Measurements from ENCODE around the gene DRG2.
A peak's percentile ranks its signal among the peaks of the same experiment; 100 is the strongest.

DRG2 gene, protein sequence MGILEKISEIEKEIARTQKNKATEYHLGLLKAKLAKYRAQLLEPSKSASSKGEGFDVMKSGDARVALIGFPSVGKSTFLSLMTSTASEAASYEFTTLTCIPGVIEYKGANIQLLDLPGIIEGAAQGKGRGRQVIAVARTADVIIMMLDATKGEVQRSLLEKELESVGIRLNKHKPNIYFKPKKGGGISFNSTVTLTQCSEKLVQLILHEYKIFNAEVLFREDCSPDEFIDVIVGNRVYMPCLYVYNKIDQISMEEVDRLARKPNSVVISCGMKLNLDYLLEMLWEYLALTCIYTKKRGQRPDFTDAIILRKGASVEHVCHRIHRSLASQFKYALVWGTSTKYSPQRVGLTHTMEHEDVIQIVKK

DNA sequence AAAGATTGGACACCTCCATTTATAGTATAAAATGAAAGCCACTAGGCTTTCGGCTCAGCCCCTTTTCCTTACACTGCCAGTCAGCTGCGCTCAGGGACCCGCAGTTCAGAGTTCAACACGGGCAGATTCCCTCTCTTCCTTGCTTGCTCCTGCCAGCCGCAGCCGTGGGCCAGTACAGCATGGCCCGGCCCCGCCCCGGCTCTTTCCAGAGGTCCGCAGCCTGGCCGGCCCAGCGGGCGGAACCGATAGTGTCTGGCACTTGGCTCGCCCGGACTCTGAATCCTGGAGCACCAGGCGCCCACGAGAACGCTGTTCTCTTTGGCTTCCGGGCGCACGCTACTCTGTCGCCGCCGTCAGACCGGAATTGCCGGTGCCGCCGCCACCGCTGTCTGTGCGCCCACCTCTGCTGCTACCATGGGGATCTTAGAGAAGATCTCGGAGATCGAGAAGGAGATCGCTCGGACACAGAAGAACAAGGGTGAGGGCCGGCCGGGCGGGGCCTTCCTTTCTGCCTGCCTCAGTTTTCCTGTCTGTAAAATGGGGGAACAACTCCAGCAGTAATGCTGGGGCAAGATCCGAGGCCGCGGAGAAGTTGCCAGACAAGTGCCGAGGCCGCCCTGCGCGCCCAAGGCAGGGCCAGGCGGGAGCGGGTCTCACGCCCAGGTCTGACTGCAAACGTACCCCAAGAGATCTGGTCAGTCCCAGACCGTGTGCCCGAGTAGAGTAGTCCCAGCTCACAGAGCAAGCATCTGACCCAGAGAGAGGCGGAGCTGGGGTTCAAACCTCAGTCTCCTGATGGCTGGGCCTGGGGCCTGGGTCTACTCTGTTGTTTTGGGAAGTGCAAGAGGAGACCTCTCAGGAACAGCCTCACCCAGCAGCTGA, at the start of gene DRG2:
TSS of gene DRG2 (plus strand) at position 339 of the 882 bp plus-strand sequence. CDS start at position 415, 76 bp downstream.
- no peak for DNase-seq

DNA sequence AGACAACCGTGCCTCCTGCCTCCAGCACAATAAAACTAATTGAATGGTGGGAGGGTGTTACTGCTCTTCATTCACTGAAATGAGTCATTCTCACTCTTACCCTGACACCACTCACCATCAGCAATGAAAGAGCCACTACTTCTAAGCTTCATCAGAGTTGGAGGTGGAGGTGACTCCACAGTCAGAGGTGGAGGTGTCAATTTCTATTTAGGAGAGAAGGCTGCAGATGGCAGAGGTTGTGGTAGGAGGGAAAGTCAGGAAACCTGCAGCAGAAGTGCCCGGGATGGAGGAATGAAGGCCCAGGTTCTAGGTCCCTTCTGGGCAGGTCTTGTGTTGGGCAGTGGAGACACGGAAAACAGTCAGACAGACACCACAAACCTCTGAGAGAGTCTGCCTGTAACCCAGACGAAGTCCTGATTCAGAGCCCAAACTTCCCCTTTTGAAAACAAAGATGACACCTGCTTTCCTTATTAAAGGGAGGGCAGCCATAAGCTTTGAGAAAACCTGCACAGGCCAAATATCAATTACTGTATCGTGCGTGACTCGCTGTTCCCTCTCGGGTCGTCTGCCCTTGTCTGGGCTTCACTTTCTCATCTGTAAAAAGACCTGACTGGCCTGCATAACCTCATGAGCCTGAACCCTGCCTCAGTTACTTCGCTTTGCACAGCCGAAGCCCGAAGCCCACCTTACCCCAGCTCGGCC, 49.4 kb upstream of the DRG2 start:
- no peak for DNase-seq

DNA sequence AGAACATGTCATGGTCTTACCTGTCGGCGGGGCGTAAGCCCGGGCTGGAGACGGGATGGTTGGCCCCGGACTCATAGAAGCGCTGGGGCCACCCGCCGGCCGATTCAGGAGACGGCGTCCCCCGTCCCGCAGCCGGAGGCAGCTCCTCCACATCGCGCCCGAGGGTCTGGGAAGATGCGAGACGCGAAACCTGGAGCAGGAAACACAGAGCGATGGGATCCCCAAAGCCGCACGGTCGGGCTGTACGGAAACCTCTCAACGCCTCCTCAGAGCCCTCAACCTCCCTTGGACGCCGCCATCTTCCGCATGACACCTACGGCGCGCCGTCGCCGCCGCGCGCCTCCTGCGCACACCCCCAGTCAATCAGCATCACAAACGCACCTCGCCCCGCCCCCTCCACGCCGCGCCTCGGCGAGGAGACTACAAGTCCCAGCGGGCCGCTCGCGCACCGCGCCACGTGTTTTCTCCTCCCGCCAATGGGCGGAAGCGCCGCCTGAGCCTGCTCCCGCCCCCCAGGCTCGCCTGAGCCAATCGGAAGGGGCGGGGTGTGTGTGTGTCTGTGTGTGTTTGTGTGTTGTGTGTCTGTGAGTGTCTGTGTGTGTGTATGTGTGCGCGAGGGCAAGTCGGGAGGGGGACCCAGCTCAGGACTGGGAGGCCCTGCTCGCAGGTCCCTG, 48.8 kb upstream of the DRG2 start, which contains the start of the genes ATPAF2 and GID4:
TSS of gene ATPAF2 (minus strand) at position 308 of the 674 bp plus-strand sequence. CDS start at position 153, 155 bp downstream.
TSS of gene GID4 (plus strand) at position 548 of the 674 bp plus-strand sequence. CDS start at position 605, 57 bp downstream.
- DNase-seq = peak; percentile 48

DNA sequence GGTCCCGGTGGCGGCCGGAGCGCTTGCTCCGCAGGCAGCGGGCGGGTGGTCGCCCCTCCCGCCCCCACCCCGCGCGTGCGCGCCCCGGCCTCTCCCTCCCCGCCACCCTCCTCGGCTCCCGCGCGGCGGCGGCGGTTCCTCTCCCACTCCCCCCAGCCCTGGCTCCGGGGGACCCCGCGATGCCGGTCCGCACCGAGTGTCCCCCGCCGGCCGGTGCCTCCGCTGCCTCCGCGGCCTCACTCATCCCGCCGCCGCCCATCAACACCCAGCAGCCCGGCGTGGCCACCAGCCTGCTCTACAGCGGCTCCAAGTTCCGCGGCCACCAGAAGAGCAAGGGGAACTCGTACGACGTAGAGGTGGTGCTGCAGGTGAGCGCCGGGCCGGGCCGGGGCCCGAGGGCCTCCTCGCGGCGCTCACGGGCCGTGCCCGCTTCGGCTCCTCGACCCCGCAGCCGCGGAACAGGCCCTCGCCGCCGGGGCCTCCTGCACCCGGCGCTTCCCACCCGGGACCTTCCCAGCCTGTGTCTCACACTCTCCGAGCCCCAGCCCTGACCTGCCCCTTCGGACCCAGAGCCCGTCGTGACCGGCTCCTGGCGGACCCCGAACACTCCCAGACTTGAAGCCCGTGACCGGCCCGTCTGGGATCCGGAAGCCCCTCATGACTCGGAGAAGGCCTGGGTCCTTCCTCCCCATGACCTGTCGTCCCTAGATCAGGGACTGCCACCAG, 48.0 kb upstream of the DRG2 start:
- no peak for DNase-seq

DNA sequence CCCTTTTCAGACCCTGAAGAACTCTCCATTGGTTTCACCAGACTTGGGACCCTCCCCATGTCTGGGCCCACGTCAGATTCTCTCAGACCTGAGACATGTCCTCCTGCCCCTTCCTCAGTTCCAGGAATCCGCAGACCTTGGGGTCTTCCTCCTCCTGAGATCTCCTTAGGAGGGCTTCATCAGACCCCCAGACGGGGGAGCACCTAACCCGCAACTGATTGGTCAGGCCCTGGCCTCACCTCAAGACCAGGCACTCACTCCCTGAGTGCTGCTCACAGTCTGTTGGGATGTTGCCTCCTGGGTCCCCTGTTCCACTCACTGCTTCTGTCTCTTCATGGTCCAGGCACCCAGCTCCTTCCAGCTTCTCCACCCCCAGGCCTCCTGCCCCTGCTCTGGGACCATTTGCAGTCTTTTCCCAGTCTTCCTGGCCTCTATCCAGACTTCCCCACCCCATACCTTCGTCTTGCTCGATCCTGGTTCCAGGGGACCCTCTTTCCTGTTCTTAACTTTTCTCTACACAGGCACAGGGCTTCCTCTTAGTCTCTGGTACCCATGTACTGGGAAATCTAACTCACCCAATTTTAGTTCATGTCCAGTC, 47.4 kb upstream of the DRG2 start:
- DNase-seq = no peak

DNA sequence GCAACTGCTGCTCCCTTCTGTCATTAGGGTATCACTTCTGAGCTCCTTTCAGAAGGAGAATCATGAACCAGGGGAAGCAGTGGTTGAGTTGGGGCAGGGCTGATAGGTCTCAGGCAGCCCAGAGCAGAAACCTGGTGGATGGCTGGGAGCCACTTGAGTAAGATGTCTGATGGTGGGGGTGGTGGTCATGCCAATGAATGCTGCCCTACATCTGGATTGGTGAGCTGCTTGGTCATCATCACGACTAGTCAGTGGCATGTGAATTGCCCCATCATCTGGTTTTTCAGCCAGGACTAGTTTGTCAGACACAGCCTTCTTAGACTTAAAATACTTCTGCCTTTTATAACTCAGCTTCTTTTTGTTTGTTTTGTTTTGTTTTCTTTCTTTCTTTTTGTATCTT, 46.0 kb upstream of the DRG2 start:
- DNase-seq = no peak

DNA sequence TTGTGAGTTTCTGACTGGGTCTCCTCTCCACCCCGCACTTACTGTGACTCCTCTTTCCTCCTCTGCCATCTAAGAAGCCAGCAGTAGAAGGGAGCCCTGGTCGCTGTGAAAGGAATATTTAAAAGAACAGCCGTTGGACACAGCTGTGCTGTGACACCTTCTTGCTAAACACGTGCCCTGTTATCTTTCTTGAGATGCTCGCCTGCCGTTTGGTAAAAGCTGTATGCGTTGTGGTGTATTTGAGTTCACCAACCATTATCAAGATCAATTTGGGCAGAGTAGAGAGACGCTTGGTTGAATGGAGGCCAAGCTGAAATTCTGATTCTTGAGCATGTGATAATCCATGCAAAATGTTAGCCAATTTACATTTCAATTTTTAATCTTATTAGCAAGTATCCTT, 44.8 kb upstream of the DRG2 start:
- DNase-seq = no peak

DNA sequence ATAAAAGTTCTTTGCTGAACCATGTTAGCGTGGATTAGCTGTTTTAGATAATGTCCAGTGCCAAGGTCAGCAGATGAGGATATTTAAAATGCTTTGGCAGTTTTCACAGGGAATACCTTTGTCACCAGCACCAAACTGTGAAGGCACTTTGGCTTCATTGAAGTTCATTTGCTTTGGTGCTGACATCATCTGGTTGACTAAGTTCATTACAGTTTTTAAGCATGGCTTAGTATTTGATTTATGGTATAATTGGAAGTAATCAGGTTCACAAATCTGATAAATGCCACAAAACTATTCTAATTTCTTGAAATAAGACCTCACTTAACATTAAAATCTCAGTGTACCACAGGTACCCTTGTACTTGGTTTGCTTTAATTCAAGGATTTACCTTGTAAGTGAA, 44.3 kb upstream of the DRG2 start:
- DNase-seq = no peak

DNA sequence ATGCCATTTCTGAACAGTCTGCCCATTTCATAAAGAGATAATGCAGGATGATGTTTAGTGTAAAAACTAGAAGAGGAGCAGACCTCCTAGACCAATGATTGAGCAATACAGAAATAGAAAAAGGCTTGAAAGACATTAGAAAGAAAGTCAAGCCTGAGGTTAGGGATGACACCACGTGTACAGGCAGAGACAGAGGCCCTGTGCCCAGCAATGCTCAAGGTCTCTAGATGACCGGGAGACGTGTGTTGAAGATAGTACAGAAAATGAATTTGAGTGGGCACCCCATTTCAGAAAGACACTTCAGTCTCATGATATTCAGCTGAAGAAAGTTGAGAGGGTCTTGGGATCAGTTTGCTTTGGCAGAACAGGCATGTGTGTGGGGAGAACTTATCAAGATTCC, 43.1 kb upstream of the DRG2 start:
- DNase-seq = no peak

DNA sequence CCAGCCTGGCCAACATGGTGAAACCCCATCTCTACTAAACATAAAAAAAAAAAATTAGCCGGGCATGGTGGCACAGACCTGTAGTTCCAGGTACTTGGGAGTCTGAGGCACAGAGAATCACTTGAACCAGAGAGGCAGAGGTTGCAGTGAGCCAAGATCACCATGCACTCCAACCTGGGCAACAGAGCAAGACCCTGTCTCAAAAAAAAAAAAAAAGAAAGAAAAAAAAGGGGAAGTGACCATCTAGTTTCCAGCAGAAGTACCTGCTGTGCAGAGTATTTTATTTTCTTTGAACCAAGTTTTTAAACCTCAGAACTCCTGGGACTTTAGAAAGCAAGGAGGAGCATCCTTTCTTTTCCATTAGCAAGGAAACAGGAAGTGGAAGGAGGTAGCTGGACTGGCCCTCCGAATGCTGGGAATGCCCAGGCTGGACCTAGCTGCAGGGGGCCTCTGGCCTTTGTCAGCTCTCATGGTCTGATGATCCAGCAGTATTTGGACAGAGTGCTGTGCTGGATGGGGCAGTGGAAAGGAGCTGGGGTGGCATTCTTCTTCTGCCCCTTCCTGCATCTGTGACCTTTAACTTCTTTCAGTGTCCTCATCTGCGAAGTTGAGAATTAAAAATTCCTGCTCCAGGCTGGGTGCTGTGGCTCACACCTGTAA, 41.9 kb upstream of the DRG2 start:
- no peak for DNase-seq

DNA sequence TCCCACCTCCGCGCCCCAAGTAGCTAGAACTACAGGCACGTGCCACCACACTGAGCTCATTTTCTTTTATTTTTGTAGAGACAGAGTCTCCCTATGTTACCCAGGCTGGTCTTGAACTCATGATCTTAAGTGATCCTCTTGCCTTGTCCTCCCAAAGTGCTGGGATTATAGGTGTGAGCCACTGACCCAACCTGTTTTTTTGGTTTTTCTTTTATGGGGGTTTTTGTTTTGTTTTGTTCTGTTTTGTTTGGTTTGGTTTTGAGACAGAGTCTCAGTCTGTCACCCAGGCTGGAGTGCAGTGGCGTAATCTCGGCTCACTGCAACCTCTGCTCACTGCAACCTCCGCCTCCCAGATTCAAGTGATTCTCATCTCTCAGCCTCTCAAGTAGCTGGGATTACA, 32.2 kb upstream of the DRG2 start:
- DNase-seq = no peak

DNA sequence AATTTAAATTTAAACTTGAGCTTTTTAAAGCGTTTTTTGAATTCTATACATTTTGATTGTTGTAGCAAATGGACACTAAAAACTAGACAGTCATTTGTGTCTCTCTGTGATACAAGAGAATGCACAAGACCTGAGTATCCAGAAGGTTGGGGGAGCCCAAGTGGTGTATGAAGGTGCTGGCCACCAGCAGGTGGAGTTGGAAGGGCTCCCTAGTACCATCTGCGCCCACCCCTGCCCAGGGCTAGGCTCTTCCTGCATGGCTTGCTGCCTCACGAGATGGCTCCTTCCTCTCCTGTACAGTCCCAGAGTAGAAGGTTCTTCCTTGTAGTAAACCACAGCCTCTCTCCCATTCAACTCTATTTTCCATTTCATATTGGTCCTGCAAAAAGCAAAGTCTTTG, 31.5 kb upstream of the DRG2 start:
- no peak for DNase-seq

DNA sequence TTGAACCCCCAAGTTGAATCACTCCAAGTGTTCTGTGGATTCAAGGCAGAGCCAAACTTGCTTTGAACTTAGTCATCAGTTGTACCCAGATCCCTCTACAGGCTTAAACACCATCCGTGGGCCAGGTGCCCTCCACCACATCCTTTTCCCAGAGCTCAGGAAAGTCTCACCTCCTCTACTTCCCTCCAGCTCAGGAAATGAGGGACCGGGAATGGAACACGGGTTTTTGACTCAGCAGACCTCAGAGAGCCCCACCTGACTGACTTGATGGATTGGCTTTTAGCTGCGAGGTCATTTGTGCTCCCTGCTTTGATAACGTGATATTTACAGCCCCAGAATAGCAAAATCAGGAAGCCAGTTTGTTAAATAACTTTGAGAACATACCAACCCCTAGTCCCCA, 28.5 kb upstream of the DRG2 start:
- DNase-seq = no peak

DNA sequence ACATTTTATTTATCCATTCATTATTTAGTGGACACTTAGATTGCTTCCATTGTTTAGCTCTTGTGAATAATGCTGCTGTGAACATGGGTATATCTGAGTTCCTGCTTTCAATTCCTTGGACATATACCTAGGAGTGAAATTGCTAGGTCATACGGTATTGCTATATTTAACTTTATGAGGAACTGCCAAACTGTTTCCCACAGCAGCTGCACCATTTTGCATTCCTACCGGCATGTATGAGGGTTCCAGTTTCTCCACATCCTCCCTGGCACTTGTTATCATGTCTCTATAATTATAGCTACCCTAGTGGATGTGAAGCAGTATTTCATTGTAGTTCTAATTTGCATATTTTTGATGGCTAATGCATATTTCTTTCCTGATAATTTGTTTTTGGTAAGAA, 23.7 kb upstream of the DRG2 start:
- no peak for DNase-seq

DNA sequence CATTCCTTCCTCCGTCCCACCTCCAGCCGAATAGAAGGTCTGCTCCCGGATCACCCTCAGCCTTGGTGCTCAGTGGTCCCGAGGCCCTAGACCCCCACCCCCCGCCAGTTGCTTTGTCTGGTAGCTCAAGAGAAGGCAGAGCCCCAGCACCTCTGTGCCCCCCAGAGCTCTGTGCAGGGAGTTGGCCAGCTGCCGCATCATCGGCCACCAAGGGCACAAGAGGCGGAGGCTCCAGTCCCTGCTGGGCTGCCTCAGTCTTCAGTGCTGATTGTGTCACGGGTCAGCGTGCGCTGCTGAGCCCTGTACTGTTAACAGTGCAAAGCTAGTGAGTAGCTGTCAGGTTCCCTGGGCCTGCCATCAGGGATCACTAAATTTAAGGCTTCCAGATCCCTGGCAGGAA, 22.2 kb upstream of the DRG2 start:
- no peak for DNase-seq

DNA sequence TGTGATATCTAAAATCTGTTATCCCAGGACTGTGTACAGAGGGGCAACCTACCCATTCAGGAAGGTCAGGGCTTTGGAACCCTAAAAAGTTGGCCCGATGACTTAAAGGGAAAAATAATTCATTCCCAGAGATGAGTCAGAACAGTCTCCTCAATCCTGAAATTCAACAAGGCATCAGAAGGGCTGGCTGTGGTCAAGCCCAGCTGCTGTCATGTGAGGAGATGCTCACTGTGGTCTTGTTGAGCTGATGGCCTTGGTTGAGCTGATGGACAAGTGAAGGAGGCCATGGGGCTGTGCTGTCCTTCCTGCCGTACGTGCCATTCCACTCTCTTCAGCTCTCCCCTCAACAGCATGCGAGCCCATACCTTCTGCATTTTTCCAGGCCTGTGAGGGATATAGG, 20.9 kb upstream of the DRG2 start:
- no peak for DNase-seq

DNA sequence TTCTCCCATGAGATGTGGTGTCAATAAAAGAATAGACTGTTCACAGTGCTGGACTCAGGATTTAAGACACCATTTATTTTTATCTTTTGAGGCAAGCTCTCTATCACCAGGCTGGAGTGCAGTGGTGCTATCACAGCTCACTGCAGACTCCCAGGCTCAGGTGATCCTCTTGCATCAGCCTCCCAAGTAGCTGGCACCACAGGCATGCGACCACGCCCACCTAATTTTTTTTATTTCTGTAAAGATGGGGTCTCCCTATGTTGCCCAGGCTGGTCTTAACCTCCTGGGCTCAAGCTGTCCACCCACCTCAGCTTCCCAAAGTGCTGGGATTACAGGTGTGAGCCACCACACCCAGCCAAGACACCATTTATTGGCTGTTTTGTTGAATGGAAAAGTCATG, 18.6 kb upstream of the DRG2 start:
- no peak for DNase-seq

DNA sequence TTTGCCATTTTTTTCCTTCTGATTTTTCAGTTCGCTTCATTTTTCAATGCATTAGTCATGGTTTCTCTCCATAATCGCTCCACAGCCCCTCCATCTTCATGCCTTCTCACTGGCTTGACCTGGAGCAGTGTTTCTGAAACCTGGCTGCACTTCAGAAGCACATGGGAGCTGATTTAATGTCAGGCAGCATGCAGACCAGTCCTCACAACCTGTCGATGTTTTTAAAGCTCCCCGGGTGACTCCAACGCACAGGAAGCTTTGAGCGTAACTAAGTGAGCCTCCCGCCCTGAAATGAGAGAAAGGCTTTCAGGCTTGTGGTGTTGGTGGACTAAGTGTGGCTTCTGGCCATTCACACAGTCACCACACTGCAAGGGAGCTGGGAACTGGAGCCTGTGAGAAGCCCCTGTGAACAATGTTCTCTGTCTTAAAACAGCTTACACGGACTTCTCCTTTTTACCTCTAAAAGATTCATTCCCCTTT, 16.8 kb upstream of the DRG2 start:
- no peak for DNase-seq

DNA sequence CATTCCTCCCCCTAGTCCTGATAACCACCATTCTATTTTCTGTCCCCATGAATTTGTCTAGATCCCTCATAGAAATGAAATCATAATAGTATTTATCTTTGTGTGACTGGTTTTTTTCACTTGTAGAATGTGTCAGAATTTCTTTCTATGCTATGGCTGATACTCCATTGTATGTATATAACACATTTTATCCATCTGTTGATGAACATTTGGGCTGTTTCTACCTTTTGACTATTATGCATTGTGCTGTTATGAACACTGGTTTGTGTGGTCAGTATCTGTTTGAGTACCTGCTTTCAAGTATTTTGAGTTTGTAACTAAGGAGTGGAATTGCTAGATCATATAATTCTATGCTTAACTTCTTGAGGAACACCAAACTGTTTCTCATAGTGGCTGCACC, 16.0 kb upstream of the DRG2 start:
- DNase-seq = no peak

DNA sequence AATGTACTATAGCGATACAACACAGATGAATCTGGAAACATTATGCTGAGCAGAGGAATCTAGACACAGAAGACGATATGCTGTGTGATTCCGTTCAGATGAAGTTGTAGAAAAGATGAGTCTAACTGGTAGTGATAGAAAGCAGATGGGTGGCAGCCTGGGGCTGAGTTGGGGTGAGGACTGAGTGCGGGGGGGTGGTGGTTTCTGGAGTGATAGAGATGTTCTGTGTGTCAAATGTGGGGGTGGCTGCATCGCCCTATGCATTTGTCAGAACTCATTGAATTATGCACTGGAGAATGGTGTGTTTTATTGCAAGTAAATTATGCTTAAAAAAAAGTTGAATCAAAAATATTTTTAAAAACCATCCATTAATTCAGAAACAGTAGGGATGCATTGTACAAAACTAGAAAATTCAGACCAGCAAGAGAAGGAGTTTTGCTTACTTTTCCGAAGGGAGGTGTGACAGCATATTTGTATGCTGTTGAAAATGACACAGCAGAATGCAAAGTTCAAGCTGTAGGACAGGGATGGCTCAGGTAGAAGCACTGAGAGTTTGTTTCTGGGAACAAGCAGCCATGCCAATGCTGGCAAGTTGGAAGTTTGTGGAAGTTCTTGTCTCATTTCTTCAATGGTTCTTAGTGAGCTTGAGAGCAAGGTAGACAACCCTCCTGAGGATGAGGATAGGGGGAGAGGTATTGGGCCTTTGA, 13.0 kb upstream of the DRG2 start:
- DNase-seq = no peak
